Effector CD4-positive, alpha-beta T cell (primary cell): ENCODE measurements around the gene PYGM.
"Not testable (repeated sequence)": the region's sequence is repeated elsewhere in the genome, so short reads cannot be mapped to it uniquely, and the experiment has no call there.

Source experiments
- DNase-seq: peaks from one replicate; pipeline ENCODE4 v3.0.0-alpha.2; 2020

The PYGM gene

DNA sequence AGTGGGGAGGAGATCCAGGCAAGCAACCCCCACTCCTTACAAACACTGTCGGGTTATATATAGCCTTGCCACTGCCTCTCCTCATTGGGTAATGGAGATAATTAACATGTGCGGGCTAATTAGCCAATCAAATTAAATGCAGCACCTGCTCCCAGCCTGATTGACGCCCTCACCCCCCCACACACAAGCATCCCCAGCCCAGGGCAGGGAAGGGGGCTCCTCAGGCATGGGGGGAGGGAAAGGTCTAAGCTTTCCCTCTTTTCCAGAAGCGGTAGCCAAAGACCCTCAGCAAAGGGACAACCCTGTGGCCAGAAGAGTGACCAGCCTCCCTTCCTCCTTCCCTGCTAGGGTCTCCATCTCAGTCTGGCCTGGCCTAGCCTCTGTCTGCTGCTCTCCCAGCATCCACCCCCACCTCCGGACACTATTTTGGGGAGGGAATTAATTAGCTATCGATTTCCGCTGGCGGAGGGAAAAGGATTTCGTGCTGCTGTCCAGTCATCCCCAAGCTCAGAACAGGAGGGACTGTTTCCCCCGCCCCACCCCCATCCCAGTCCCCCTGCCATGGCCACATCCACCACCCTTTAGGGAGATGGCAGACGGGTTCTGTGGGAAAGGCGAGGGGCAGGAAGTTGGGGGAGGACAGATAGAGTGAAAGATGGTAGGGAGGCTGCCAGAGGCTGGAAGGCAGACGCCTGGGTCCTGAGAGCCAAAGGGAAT lies 43.9 kb downstream of the PYGM start:
- DNase-seq: no peak

DNA sequence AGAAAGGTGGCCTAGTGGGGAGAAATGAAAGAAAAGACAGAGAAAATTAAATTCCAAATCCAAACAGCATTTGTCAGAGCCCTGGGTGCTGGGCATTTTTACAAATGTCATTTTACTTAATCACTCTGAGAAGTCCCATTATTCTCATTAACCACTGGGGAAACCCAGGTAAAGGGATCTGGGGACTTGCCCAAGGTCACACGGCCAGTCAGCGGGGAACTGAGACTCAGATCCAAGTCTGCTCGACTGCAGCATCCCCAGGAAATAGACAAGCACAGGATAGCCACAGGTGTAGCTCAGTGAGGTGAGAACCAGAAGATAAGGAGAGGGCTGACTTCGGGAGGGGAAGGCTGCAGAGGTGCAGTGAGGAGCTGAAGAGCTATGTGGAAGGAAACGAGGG lies 44.7 kb downstream of the PYGM start:
- no peak for DNase-seq

DNA sequence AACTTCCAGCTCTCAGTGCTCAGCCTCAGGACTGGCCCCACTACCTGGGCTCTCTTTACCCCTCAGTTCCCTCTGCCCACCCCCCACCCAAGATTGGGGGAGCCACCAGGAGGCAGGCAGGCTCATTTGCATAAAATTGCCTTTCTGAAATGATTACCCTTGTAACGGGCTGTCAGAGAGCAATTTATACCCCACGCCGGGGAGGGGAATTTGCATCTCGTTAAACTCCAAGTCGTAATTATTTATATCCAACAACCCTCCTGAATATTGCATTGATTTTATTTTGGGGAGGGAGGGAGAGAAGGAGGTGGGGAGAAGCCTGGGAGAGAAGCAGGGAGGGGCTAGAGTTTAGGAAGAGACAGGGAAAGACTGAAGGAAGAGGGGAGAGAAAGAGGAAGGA lies 45.1 kb downstream of the PYGM start:
- DNase-seq: no peak

DNA sequence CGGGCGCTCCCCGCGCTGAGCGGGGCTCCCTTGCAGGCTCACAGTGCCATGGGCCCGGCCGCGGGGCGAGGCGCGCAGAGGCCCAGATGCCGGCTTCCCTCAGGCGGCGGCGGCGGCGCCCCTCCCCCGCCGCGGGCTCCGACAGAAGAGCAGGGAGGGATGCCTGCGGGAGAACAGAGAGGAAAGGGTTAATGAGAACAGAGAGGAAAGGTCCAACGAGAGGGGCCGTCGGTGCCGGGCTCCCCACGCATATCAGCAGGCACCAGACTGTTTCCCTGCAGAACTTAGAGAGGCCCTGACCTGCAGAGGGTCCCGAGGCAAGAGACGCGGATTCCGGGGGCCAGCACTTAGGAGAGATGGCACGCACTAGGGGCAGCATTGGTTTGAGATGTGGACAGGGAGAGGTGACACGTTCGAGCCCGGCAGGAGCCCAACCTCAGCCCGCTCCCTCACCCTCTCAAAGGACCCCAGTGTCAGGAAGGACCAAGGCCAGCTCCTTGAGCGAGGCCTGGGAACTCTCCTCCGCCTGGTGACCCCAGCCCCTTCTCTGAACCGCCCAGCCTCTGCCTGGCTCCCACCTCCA lies 45.9 kb downstream of the PYGM start:
- no peak for DNase-seq

DNA sequence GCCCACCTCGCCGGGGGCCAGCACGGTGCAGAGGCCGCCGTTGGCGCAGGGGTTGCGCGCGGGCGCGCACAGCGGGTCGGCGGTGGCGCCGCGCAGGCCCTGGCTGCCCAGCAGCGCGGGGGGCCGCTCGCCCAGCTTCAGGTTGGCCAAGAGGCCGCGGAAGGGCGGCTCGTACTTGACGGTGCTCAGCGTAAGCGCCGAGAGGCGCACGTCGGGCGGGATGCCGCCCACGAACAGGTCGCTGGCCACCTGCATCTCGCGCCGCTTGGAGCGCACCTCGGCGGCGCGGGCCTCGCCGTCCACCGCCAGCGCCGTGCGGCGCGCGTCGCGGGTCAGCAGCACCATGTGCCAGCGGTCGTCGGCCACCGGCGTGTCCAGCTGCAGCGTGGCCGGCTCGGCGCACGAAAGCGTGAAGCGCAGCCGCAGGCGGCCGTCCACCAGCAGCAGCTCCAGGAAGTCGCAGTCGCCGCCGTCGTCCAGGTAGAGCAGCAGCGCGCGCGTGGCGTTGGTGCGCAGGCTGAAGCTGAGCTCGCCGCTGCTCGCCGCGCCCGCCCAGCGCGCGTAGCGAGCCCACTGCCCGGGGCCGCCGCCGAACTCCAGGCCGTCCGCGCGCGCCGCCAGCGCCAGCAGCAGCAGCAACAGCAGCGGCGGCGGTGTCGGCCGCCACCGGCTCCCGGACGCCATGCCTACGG lies 46.6 kb downstream of the PYGM start:
- no peak for DNase-seq

DNA sequence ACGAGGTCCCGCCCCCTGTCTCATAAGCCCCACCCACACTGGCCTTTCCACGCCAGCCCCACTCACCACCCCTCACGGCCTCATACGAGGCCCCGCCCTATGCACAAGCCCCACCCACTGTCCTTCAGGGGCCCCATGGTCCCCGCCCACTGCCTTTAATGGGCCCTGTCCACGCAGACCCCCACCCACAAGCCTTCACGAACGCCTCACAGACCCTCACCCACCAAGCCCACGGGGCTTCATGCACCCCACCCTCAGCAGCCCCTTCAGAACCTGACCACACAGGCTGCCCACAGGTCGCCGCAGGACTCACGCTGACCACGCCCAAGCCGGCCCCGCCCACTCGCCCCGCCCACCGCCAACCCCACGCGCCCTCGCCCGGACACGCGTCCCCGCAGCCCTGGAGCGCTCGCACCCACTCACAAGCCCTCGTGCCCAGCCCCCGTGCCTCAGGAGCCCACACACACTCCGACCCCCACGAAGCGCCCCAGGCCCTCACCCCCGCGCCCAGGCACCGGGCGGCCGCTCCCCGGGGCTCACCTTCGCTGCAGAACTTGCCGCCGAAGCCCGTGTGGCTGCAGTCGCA lies 47.3 kb downstream of the PYGM start:
- no peak for DNase-seq

DNA sequence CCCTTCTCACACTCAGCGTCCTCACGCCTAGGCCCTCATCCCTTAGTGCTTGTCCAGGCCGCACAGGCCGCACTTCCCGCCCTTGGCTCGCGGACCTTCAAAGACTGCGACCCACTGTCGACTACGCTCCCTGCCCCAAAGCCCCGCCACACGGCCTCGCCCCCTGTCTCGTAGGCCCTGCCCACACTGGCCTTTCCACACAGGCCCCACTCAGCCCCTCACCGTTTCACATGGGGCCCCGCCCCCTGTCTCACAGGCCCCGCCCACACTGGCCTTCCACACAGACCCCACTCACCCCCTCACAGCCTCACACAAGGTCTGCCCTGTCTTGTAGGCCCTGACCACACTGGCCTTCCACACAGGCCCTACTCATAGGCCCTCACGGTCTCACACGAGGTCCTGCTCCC lies 47.8 kb downstream of the PYGM start:
- no peak for DNase-seq

DNA sequence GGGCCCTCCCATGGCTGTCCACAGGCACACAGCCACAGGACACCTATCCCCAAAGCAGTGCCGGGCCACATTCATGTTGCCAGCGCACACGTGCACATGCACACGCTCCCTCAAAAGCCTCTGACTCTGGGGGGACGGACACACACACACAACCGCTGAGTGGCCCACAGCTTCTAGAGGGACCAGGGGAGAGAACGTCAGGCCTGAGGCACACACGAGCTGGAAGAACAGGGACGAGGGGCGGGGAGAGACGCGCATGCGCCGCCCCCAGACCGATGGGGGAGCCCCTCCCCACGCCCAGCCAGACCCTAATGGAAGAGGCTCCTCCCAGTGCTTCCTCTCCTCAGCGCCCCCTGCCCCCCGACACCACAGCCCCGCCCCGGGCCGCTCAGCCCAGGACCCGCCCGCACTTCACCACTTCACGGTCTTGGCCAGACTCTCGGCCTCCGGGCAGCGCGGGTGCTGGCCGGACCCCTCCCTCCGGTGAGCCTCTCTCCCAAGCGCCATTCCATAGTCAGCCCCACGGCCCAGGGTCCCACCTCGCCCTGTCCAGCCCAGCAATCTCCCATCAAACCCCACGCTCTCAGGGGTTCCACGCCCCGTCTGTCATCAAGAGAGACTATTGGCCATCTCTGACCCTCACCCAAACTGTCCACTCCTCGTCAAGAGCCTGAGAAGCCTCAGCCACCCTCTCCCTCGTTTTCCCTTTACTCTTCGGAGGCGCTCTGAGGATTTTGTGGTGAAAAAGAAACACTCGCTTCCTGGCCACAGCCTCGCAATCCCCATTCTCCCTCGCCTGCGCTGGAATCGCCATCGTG lies 48.4 kb downstream of the PYGM start:
- no peak for DNase-seq

DNA sequence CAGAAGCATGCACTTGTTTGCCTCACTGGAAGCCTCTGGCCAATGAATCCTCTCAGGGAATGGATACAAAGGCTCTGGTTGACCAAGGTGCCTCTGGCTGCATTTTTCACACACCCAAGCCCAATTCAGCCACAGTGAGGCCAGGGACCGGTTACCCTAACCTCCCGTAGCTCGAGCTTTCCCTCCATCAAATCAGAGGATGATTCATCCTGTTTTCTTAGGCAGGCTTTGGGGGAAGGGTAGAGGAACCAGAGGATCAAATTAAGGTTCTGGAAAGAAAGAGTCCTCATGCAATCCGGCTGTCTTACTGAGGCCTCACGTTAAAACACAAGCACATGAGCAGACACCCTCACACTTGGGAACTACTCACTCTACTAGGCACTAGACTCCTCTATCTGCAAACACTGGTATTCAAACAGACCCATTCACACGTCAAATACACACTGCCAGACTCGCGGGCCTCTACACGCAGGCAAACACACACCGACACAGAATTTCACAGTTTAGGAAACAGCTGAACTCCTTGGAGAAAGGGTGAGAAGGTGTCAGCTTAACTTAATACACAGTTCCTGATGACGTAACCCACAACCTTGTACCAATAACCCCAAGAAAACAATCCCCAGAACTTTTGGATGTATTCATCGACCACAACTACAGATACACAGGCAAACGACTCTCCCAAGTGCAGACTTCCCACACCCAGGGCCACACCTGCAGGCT lies 49.2 kb downstream of the PYGM start:
- DNase-seq: no peak

DNA sequence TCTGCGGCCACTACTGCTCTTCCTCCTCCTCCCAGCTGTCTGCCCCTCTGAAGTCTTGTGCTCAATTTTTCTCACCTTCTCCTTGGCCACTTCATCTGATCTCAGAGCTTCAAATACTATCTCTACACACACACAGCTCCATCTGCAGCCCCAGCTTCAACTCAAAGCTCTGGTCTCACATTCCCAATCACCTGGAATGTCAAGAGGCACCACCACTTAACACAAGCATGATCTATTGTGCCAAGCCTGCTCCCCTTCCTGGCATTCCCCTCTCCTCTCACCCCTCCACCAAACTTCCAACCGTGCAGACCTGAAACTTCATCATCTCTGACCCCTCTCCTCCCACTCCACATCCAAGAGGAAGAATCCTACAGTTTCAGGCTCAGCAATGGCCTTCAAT lies 54.3 kb downstream of the PYGM start:
- no peak for DNase-seq

DNA sequence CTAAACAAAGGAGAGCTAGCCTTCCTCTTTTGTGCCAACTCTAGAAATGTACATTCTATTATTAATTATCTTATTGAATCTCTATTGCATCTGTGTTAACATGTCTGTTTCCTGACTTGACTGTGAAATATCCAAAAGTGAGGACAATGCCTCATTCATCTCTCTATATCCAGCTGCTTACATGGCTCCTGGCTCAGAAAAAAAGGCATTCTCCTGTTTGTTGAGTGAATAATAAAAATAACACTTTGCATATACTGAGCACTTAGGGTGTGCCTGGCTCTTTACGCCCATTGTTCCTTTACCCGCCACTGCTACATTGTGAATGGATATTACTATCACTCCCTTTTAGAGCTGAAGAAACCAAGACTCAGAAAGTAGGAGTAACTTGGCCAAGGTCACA lies 56.7 kb downstream of the PYGM start:
- DNase-seq: no peak

DNA sequence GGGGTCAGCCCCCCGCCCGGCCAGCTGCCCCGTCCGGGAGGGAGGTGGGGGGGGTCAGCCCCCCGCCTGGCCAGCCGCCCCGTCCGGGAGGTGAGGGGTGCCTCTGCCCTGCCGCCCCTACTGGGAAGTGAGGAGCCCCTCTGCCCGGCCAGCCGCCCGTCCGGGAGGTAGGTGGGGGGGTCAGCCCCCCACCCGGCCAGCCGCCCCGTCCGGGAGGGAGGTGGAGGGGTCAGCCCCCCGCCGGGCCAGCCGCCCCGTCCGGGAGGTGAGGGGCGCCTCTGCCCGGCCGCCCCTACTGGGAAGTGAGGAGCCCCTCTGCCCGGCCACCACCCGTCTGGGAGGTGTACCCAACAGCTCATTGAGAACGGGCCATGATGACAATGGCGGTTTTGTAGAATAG lies 57.8 kb downstream of the PYGM start:
- not testable (repeated sequence) for DNase-seq

DNA sequence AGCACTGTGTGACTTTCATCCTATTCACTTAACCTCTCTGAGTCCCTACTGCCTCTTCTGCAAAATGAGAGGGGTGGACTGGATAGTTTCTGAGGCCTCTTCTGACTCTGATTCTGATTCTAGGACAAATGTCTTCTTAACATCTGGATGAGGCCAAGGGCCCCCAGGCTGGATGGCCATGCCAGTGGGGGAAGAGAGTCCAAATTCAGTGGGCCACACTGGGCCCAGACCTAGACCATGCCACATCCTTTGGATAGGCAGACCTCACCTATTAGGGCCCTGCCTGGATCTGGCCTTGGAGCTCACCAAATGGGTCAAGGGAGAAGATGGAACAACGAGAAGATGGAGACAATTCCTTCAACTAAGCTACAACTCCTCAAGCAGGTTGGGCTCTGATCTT lies 61.3 kb downstream of the PYGM start:
- no peak for DNase-seq

DNA sequence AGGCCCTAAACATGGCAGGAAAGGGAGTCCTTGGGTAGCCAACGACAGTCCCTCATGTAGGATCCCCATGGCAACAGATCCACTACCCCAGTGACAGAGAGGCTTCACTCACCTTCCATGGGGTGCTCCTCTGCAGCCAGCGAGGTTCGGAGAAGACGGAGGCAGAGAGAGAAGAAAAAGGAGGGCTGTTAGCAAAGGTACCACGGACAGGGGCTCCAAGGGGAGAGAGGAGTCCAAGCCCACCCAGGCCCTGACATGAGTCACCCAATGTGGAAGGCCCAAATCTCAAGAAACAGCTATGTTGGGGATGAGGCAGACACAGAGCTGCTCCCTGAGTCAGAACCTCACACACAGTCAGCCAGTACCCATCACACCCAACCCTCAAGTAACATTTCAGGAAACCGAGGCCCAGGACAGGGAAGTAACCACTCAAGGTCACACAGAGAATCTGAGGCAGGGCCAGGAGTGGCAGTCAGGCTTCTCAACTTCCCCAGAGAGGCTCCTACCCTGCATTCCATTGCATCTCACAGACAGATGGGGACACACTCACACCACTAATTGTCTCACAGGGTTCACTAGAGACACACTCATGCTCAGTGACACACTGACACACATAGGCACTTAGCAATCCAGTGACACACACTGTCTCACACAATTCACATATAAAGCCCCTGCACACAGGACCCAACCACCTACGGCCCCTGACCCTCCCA lies 62.0 kb downstream of the PYGM start:
- no peak for DNase-seq
